Measurements from ENCODE around the gene ZNF48. TPM values are rescaled to one million over a fixed set of nuclear protein-coding genes. Genes with fewer than 3 reads are reported as not detected.
A peak's percentile ranks its signal among the peaks of the same experiment; 100 is the strongest.

Gene ZNF48
- total and polyA plus RNA-seq, 2 donors (not counting 1 experiment from before 2014, with no cell fraction given): 8.4 to 13.3 TPM

GRCh38 chr16:30377050-30377811 lies 18.0 kb upstream of the ZNF48 start:
- Histone ChIP-seq H3K9ac (ENCODE audit: low read length) (peak overlapping the region; percentile 99), H3K4me3 (ENCODE audit: control extremely low read depth in 1 of 5, extremely low read depth in 1 of 5, insufficient read depth in 1 of 5, low read depth in 2 of 5, low read length in 4 of 5) (peak overlapping the region in 4 of 5 experiments; percentile 56 to 87 (median 70)), H3K4me2 (replicated peaks; ENCODE audit: low read depth, low read length, poor library complexity, severe bottlenecking) (peak overlapping the region; percentile 100), H3K4me1 (ENCODE audit: control insufficient read depth in 2 of 2, insufficient read depth in 2 of 2, low read length in 2 of 2) (peaks cover 23 to 52% of the 10 kb centered on the region in 2 donors), H3K9me3 (ENCODE audit: control extremely low read depth in 1 of 3, control insufficient read depth in 2 of 3, insufficient read depth in 1 of 3, low read length in 2 of 3) (peaks cover 0 to 2% (median 0%) of the 10 kb centered on the region in 3 donors), H3K27me3 (replicated peaks in 1 of 4; ENCODE audit: control extremely low read depth in 1 of 4, control insufficient read depth in 3 of 4, insufficient read depth in 4 of 4, low read length in 3 of 4) (no peaks in the 10 kb centered on the region), H2AFZ (ENCODE audit: insufficient read depth, low read depth, low read length, poor library complexity, severe bottlenecking) (peak overlapping the region; percentile 75), H4K20me1 (ENCODE audit: control insufficient read depth, insufficient read depth, low read length, poor library complexity, severe bottlenecking) (no peaks in the 10 kb centered on the region), H3K79me2 (ENCODE audit: control insufficient read depth, insufficient read depth, low read length) (peaks cover 38% of the 10 kb centered on the region), H3K27ac (ENCODE audit: low read length in 2 of 2) (peak overlapping the region; percentile 97 to 100), H3K36me3 (replicated peaks in 1 of 2; ENCODE audit: control extremely low read depth in 1 of 2, control insufficient read depth in 1 of 2, extremely low read depth in 1 of 2, insufficient read depth in 2 of 2, low read length in 1 of 2) (peaks cover 0 to 2% of the 10 kb centered on the region in 2 experiments)
- POLR2A ChIA-PET: interaction anchor here (0.6 to 3.0 kb wide), 11 partner anchors 18 to 1854 kb away, joined by 3 to 11 read pairs (median 6); partner anchors contain the start of genes CORO1A, ZNF48 and ZNF771
- peak overlapping the region; percentile 100 for H3K27ac Mint-ChIP-seq
- H3K4me1 Mint-ChIP-seq: peaks cover 45% of the 10 kb centered on the region
- peak overlapping the region; percentile 94 for H3K4me3 Mint-ChIP-seq
- ATAC-seq (ENCODE audit: low read depth) (no peak), DNase-seq (no peak)
- WGBS (ENCODE audit: insufficient coverage): 45% methylated on average over 27 of the region's 29 CpGs
- TF ChIP-seq CTCF (IDR thresholded peaks at IDR 0.05) (no peak), EZH2 (IDR thresholded peaks at IDR 0.05; ENCODE audit: borderline replicate concordance, insufficient read depth, low read depth, low read length, poor library complexity, severe bottlenecking) (no peak)
- no peaks in the 10 kb centered on the region for H3K27me3 Mint-ChIP-seq
- intact Hi-C loops (cut with micrococcal nuclease): loop anchor here (1.0 to 10.0 kb wide), 5 partner anchors 42 to 1452 kb away; partner anchors contain the start of genes ALDOA, ITGAL, RABEP2 and TBX6
- CTCF ChIA-PET: interaction anchor here (0.9 to 2.0 kb wide), 3 partner anchors 18 to 32 kb away, joined by 4 to 9 read pairs (median 5); partner anchors contain the start of genes ZNF48 and ZNF771
- no peaks in the 10 kb centered on the region for H3K9me3 Mint-ChIP-seq (ENCODE audit: insufficient read depth)
